Measurements from ENCODE around the gene PRKCA.

DNA sequence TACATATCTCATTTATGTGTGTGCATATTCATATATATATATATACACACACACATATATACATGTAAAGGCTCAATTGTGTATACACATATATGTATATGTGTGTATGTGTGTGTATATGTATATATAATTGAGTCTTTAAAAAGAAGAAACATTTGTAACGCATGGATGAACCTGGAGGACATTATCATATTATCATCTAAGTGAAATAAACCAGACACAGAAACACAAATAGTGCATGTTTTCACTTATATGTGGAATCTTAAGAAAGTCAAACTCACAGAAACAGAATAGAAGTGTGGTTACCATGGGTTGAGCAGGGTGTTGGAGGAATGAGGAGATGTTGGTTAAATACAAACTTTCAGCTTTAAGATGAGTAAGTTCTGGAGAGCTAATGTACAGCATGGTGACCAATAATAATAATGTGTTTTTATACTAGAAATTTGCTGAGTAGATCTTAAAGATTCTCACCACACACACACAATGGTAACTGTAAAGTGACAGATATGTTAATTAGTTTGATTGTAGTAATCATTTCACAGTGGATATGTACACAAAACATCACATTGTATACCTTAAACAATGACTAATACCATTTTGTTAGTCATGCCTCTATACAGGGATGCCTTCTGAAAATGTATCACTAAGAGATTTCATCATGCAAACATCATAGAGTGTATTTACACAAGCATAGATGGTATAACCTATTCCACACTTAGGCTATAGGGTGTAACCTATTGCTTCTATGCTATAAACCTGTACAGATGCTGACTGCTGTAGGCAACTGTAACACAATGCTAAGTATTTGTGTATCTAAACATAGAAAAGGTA lies 399.9 kb downstream of the PRKCA start:
- TF ChIP-seq CTCF (conservative IDR thresholded peaks at IDR 0.05; ENCODE audit: low read depth, low read length) (no peak), EZH2 (IDR thresholded peaks at IDR 0.05; ENCODE audit: low read length, unreplicated experiment) (no peak), EZH2phosphoT487 (IDR thresholded peaks at IDR 0.05; ENCODE audit: borderline replicate concordance, low read length) (no peak)
